Measurements from ENCODE around the gene TGM2.

TGM2 gene

DNA sequence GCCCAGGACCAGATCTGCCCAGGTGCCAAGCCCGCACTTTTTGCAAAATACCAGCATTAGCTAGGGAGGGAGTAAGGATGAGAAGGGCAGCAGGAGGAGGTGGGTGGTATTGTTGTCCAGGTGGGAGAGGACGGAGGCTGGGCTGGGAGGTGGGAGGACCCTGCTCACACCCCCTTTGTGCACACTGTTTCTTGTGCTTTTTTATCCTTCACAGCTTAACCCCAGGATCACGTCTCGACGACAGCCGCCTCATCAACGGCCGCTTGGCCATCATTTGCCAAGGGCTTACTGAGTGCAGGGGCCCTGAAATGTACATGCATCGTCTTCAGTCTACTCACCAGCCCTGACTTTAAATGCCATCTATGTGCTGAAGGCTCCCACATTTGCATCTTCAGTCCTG, 12.1 kb upstream of the TGM2 start:
- no peak for DNase-seq (ENCODE audit: low read depth in 3 of 3)

DNA sequence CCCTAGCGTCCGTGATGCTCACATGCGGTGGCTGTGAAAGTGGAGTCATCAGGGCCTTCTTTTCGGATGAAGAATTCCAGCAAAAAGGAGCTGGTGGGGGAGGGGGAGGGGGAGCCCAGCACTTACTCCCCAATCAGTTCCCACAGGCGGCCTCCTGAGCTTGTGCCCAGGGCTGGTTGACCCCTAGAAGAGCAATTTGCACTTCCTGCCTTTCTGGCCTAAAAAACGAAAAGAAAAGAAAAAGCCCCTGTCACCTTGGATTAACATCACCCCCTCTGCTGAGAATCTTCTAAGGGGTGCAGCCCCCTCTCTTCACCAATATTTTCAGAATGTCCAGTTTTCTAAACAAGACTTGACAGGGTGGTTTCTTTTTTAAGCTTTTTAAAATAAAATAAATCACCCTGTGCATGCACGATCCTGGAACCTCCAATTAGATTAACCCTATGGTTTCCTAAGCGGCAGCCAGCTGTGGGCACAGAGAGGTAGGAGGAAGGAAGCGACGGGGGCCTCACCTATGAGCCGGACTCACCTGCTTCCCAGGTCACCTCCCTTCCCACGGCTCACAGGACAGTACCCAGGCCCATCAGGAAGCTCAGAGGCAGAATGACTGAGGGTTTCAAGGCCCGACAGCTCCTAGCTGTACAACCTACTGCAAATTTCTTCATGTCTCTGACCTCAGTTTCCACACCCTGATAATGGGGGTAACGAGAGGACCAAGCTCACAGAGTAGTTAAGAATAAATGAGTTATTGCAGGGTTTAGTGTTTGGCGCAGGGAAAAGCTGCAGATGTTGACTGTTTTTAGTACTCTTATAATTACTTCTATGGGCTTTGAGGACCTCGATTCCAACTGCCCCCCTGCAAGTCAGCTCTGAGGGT, 10.5 kb upstream of the TGM2 start:
- no peak for DNase-seq (ENCODE audit: low read depth in 3 of 3)

DNA sequence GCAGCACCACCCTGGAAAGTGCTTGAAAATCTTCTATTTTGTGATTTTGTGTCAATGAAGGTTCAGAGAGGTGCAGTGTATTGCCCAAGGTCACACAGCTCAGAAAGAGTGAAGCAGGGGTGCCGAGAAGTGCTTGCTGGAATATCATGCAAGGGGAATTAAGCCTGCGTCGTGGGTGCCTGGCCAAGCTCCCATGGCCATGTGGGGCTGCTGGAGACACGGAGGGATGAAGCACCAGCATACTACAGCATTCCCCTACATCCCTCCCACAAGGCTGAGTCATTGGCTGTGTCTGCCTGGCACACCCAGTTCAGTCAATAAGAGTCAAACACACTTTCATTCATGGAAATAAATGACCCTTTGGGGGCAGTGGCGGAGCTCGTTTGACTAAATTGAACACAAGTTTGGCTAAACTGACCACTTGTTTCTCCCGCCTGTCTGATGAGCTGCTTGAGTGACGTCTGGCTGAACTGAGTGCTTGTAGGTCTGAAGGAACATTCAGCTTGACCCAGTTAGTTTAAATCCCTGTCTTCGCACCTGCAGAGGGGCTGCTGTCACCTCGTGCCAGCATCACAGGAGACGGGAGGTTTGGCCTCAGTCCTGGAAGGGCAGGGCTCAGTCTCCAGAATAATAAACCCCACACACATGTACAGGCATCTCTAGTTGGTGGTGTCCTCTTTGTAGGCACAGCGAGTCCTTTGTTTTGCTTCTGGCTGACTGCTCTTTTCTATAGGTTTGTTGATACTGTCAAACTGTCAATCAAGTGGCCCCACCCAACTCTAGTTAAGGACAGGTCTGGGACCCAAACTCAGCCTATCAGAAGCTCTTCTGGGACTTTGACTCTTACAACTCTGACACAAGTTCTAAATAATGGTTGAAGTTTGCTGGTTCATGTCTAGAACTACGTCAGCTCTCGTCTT, 8.4 kb upstream of the TGM2 start:
- DNase-seq (ENCODE audit: low read depth in 3 of 3): no peak

DNA sequence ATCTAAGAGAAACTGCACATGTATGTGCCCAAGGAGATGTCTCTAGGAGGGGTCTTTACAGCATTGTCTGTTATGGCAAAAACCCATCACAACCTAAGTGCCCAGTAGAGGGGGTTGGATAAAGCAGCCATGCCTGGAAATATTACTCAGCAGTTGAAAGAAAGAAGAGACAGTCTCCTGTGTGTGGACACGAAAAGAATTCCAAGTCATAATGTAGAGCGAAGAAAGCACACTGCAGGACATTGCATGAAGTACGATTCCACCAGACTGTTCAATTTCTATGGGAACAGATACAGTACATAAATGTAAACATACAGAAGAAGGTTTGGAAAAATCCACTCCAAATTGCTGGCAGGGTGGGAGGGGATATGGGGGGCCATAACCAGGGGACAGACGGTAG, 7.3 kb upstream of the TGM2 start:
- DNase-seq (ENCODE audit: low read depth in 3 of 3): no peak

DNA sequence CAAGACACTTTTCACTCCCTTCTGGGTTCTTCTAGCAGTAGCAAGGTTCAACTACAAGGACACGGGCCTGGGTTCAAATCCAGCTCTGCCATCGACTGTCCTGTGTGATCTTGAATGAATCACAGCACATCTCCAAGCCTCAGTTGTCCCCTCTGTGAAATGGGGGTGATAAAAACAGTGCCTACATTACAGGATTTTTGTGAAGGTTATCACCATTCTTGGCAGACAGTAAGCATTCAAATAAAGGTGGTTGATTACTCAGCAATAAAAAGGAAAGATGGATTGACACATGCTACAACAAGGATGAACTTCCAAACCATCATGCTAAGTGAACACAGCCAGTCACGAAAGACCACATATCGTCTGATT, 6.6 kb upstream of the TGM2 start:
- no peak for DNase-seq (ENCODE audit: low read depth in 3 of 3)

DNA sequence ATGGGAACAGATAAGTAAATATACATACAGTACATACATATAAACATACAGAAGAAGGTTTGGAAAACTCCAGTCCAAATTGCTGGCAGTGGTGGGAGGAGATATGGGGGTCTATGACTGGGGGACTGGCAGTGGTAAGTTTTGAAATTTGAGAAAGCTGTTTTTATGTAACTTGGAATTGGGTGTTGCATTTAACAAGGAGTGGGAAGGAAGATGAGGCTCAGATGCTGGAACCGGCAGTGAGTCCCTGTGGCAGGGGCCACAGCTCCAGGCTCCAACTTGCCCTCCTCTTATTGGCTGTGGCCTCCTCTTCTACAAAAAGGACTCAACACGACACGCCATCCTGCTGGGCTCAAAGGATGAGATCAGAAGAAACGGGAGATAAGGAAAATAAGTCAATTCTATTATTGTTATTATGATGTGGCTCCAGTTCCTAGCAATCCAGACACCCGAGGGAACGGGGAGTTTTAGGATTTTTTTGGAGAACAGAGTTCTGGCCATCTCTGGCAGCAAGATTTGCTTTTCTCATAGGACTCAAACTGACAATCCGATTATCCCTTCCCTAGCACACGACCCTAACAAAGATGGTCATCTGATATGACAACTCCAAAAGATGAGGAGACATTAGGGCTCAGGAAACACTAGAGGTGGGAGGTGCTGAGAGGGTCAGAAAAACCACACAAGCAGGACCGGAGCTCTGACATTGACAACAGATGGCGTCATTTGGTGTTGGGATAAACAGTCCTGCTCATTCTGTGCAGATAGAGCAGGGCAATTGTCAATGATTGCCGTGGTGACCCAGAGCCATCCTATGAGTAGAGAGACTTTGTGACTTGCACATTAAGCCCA, 6.0 kb upstream of the TGM2 start:
- DNase-seq (ENCODE audit: low read depth in 3 of 3): no peak

DNA sequence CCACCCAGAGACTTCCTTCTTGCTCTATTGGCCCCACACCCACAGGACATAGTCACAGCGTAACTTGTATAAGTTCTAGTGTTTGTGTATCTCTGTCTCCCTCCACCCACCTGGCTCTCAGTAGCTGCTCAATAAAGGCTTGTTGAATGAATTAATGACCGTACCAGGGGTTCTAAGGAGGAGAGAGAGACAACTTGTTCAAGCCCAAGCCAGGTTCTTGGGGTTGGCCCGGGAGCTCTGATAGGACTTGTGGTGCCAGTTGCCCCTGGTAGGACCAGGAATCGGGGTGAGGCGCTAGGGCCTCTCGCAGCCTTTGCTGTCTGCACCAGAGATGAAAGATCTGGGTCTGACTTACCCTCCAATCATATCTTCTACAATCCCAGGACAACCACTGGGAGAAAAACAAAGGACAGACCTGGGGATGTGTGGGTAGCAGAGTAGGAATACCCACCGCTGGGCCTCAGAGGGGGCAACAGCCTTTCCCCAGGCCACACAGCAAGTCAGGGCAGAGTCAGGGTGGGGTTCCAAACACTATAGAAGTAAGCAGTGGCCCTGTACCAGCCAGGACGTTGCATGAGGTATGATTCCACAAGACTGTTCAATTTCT, 5.3 kb upstream of the TGM2 start:
- no peak for DNase-seq (ENCODE audit: low read depth in 3 of 3)

DNA sequence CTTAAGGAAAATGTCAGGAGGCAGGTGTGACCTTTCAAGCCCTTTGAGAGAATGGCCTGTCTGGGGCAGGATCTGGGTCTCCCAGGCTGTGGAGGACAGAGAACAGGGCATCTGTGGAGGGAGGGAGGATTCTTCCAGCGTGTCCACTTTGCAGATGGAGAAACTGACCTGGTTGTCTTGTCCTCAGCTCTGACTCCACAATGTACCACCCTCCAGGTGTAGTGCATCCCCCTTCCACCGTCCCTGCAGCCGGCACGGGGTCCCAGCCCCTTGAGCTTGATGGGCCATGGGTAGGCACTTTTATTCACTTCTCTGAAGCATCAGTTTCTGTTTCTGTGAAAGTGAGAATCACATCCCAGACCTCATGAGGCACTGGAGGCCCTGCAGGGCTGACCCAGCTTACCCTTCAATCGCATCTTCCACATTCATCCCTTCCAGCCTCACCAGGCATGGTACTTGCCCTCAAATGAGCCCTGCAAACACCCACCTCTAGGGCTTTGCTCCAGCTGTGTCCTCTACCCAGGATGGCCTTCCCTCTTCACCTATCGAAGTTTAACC, 4.6 kb upstream of the TGM2 start:
- no peak for DNase-seq (ENCODE audit: low read depth in 3 of 3)

DNA sequence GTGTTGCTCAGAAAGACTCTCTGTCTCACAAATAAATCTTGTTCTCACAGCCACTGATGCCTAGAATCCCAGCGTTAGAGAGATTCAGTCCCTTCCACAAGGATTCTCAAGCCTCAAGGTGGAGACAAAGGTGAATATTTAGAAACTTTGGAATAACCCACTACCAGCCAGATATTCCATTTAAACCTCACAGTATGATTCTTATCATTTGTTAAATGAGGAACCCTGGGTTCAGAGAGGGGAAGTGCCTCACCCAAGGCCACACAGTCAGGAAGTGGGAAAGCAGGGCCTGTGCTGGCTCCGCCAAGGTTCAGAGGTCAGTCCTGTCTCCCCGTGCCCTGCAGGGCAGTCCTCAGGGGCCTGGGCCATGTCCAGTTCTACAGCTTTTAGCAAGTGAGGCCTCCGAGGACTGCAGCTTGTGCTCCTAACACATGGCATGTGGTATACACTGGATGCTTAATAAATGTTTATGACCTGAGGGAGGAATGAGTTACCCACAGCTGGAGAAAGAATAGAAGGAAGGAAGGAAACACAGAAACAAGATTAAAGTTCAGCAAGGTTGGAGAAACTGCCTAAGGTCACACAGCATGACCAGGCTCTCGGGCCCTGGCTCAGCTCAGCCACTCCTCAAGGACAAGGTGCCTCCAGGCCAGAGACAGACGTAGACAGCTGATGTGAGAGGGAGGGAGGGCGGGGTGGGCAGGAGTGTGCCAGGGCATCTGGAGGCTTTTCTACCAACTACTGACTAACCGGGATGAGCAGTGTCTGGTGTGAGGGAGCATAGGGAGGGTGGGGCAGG, 3.9 kb upstream of the TGM2 start:
- DNase-seq (ENCODE audit: low read depth in 3 of 3): no peak

DNA sequence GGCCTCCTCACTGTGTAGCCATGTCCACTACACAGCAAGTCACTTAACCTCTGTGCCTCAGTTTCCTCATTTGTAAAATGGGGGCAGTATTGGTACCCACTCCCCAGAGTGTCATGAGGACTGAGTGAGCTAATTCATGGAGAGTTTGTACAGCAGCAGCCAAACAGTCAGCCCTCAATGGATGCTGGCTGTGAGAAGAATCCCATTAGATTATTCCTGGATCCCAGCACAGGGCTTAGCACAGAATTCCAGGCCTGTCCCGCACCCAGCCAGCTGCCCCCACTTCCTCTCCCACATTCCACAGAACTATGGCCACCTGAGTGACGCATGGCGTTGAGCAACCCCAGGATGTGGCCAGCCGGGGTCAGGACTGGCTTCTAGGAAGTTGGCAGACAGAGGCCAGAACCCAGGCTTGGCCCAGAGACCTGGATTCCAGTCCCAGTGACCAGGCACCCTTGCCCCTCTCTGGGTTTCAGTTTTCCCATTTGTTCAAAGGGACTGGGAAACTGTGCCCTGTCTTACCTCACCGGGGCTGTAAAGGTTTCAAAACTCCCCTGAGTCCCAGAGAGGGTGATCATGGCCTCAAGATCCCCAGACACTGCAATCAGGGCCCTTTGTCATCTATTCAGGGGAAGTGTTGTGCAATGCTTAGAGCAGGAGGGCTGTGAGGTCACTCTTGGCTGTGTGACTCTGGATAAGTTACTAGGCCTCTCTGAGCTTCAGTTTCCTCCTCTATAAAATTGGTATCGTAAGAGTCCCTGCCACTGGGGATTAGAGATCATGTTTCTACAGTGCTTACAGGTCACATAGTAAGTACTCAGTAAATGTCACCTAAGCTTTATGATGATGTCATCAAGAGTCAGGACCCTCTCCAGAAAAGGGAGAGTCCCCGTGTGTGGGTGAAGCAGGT, 3.0 kb upstream of the TGM2 start:
- no peak for DNase-seq (ENCODE audit: low read depth in 3 of 3)

DNA sequence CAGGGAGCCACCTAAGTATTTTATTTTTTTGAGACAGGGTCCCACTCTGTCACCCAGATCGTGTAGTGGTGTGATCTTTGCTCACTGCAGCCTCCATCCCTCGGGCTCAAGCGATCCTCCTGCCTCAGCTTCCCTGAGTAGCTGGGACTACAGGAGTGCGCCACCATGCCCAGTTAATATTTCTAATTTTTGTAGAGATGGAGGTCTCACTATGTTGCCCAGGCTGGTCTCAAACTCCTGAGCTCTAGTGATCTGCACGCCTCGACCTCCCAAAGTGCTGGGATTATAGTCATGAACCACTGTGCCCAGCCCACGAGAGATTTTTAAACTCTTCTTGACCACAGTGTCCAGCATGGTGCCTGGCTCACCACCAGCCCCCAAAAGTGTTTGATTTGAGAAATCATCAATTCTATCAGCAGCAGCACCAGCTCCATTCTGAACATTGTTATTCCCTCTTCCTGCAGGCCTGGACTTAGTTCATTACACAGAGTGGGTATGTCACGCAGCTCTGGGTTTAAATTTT, 2.3 kb upstream of the TGM2 start:
- no peak for DNase-seq (ENCODE audit: low read depth in 3 of 3)

DNA sequence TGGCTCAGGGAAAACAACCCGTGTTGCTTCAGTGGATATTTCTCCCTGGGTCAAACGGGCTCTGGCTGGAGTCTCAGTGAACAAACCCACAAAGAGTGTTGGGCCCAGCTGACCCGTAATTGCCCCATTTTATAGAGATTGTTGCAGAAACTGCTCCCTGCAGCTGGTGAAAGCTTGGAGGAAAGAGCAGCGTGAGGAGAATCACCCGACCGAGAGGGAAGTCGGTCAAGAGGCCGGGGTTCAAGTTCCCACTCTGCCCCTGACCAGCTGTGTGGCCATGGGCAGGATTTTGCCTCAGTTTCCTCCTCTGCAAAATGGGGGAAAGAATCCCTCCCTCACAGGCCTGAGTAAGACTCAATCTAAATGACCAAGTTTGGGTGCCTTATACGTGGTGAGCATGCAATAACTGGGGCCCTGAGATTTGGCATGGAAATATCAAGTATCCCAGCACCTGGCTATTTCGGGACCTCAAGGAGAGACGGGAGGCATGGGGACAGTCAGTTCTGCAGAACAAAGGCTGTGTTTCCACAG, 1.7 kb upstream of the TGM2 start:
- no peak for DNase-seq (ENCODE audit: low read depth in 3 of 3)

DNA sequence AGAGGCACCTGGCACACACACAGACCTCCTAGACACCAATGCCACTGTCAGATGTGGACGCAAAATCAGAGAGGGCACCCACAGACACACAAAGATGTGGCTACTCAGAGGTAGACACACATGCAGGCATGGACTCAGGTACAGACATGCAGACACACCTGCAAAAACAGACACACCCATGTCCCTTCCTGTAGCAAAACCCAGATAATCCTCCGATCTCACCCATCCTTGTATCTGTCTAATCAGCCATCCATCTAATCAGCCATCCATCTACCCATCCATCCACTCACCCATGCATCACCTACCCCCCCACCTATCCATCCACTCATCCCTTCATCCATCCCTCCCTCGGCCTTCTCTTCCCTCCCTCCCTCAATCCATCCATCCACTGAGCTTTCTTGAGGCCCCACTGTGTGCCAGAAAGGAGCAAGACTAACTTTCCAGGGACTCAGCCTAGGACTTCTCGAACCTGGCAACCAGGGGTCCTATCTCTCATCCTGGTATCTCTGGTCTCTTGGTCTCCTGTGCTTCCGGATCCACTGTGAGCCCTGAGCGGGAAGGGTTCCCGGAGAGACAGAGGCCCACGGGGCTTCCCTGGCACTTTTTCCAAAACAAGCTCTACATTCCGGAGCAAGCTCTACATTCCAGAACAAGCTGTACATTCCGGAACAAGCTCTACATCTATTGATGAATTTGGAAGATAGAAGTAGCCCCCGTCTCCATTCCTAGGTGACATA, 1.1 kb upstream of the TGM2 start:
- no peak for DNase-seq (ENCODE audit: low read depth in 3 of 3)

DNA sequence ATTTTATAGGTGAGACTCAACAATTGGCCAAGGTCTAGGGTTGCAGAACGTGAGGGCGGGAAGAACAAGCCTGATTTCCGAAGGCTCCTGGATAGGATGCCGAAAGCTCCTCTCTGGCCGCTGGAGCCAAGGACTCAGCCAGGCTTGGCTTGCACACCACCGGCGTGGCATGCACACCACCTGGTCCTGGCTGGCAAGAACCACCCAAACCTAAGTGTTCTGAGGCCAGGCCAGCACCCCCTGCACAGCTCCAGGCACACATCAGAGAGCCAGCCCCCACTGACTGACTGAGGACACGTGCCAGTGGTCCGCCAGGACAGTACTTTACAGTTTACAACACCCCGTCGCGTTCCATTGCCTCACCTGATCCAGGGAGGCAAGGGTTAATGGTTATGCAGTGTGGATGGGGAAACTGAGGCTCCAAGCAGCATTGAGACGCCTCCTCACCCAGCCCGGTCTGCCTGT, 414 bp downstream of the TGM2 start:
- no peak for DNase-seq (ENCODE audit: low read depth in 3 of 3)

DNA sequence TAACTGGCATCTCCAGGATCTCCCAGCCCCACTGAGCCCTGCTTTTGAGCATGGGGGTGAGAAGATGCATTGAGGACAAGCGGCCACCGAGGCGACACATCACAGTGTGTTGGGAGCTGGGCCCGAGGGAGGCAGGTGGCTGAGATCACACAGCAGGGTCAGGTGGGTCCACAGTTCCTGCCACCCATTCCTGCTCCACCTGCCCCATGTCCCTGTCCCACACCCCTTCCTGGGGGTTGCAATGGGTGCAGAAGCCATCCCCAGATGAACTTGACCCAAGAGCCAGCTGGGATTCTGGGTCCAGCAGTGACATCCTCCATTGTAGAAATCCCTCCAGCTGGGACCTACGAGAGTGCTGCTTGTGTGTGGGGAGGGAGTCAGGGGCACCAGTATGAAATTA, 1.0 kb downstream of the TGM2 start:
- DNase-seq (ENCODE audit: low read depth in 3 of 3): no peak

DNA sequence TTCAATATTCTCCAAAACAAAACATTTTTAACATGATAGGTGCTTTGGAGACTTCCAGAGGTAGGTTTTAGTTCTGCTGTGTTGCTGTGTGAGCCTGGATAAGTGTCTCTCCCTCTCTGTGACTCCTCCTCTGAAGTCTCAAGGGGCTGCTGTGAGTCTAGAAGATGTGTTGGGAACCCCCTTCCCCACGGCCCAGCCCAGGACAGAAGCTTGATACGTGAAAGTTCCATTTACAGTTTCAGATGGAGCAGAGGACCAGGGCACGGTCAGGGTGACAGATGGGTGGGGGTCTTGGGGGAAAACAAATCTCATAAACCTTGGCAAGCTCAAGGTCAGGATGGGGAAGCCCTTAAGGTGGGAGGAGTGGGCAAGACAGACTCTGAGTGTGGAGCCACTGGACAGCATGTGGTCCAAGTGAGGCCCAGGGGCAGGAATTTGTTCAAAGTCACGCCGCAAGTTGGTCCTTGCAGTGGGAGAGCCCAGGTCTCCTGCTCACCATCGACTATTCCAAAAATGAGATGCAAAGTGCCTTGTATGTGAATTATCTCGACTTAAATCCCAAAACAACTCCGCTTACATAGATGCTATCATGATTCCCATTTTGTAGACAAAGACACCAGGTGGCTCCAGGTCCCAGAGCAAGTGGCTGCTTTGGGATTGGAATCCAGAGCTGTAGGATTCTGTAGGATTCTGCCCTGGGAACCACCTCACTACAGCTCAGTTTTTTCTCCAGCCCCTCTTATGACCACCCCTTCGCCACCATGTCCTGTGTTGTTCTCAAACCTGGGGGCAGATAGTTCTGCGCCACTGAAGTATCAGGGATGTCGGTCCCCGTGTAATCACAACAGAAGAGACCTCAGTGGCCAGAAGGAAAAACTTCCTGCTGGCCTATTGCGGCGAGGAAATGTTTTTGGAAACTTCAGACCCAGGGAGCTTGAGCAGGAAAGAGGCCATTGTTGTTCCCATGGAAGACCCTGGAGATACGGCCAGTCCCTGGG, 1.9 kb downstream of the TGM2 start:
- DNase-seq (ENCODE audit: low read depth in 3 of 3): no peak

DNA sequence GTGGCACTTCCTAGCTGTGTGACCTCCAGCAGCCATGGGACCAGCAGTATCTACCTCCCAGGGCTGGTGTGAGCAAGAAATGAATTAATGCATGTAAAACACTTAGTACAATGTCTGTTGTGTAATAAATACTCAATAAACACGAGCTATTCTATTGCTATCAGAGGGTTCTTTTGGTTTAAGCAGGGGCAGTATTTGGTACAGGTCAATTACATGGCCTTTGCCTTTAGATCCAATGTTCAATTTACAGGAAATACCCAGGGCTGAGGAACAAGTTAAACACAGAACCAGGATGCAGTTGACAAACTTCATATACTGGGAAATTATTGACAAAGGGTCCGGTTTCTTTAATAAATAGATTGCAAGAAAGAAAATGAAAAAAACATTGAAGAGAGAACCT, 2.9 kb downstream of the TGM2 start:
- no peak for DNase-seq (ENCODE audit: low read depth in 3 of 3)
